Osteocyte (in vitro differentiated cells): ENCODE data around the gene PANK1. TPM values are rescaled to one million over a fixed set of nuclear protein-coding genes. Genes with fewer than 3 reads are reported as not detected.

ENCODE experiments used
- DNase-seq: peaks from one replicate; pipeline ENCODE4 v3.0.0; 2021; ENCODE audit warnings: mixed read lengths; ENCODE audit not compliant: unreplicated experiment; ENCODE audit errors: extremely low spot score
- H3K27ac Mint-ChIP-seq: one replicate; pipeline ENCODE4 v1.8.0; 2021; ENCODE audit warnings: mild to moderate bottlenecking, mixed read lengths; ENCODE audit not compliant: unreplicated experiment
- H3K27me3 Mint-ChIP-seq: one replicate; pipeline ENCODE4 v1.8.0; 2021; ENCODE audit warnings: mixed read lengths; ENCODE audit not compliant: unreplicated experiment
- H3K36me3 Mint-ChIP-seq: one replicate; pipeline ENCODE4 v1.8.0; 2021; ENCODE audit warnings: mixed read lengths; ENCODE audit not compliant: unreplicated experiment
- H3K4me1 Mint-ChIP-seq: one replicate; pipeline ENCODE4 v1.8.0; 2021; ENCODE audit warnings: mixed read lengths; ENCODE audit not compliant: unreplicated experiment
- H3K4me3 Mint-ChIP-seq: one replicate; pipeline ENCODE4 v1.8.0; 2021; ENCODE audit warnings: mild to moderate bottlenecking, moderate library complexity, mixed read lengths; ENCODE audit not compliant: unreplicated experiment
- H3K9me3 Mint-ChIP-seq: one replicate; pipeline ENCODE4 v1.8.0; 2021; ENCODE audit warnings: mixed read lengths; ENCODE audit not compliant: unreplicated experiment
- total RNA-seq: library from RNA; stranded (reverse); gene quantifications from 2 replicates; pipeline ENCODE4 v1.2.1, GENCODE V29; 2021
- TF ChIP-seq, protein P1 (sequence below): fragments of 200-600 bp; sonication (generic); IDR thresholded peaks from 2 replicates; pipeline ENCODE4 v1.5.0; 2021; ENCODE audit warnings: antibody characterized with exemption, mild to moderate bottlenecking, moderate library complexity

PANK1 gene
- total RNA-seq, 1 donor from 2014 or later, result 6.6 TPM

GRCh38 chr10:89648074-89648473 lies 3.0 kb upstream of the PANK1 start:
- no peak for DNase-seq
- no peak overlapping the region for H3K27ac Mint-ChIP-seq
- TF ChIP-seq, protein P1, sequence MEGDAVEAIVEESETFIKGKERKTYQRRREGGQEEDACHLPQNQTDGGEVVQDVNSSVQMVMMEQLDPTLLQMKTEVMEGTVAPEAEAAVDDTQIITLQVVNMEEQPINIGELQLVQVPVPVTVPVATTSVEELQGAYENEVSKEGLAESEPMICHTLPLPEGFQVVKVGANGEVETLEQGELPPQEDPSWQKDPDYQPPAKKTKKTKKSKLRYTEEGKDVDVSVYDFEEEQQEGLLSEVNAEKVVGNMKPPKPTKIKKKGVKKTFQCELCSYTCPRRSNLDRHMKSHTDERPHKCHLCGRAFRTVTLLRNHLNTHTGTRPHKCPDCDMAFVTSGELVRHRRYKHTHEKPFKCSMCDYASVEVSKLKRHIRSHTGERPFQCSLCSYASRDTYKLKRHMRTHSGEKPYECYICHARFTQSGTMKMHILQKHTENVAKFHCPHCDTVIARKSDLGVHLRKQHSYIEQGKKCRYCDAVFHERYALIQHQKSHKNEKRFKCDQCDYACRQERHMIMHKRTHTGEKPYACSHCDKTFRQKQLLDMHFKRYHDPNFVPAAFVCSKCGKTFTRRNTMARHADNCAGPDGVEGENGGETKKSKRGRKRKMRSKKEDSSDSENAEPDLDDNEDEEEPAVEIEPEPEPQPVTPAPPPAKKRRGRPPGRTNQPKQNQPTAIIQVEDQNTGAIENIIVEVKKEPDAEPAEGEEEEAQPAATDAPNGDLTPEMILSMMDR, result no peak
- H3K36me3 Mint-ChIP-seq, result no peaks in the 10 kb centered on the region
- H3K4me1 Mint-ChIP-seq, result peaks cover 13% of the 10 kb centered on the region
- H3K27me3 Mint-ChIP-seq, result no peaks in the 10 kb centered on the region
- no peaks in the 10 kb centered on the region for H3K9me3 Mint-ChIP-seq
- no peak overlapping the region for H3K4me3 Mint-ChIP-seq

DNA sequence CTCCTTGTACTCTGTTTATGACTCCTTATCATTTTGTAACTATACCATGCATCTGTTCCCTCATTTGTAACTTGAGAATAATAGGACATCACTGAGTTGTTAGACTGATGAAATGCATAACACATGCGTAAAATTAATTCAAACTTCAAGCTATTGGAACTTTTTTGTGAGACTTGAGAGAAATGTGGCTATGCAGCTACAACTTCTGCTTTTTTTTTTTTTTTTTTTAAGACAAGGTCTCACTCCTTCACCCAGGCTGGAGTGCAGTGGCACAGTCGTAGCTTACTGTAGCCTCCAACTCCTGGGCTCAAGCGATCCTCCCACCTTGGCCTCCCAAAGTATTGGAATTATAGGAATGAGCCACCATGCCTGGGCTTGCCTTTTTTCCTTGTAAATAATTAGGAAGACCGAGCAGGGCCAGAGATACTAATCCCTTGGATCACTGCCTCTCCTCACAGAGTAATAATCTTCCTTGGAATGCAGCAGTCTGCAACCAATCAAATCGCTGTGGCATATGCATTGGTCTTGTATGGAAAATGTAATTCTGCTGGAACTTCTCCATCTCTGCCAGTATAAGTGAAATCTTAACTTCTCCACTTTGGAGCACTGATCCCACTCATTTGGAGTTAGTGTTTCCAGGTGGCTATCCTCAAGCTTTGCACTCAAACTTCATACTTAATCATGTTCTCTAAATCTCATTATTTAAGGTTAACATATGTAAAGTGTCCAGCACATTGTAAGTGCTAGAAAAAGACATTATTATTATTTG lies 2.0 kb upstream of the PANK1 start:
- H3K9me3 Mint-ChIP-seq, result no peaks in the 10 kb centered on the region
- DNase-seq, result no peak
- H3K36me3 Mint-ChIP-seq, result no peaks in the 10 kb centered on the region
- H3K4me3 Mint-ChIP-seq, result no peak overlapping the region
- H3K4me1 Mint-ChIP-seq, result peaks cover 22% of the 10 kb centered on the region
- H3K27me3 Mint-ChIP-seq, result no peaks in the 10 kb centered on the region
- TF ChIP-seq, protein P1, result no peak
- no peak overlapping the region for H3K27ac Mint-ChIP-seq

GRCh38 chr10:89645742-89646172 lies 715 bp upstream of the PANK1 start:
- H3K36me3 Mint-ChIP-seq, result no peaks in the 10 kb centered on the region
- peak overlapping the region; percentile 91 for H3K4me3 Mint-ChIP-seq
- no peak for DNase-seq
- peaks cover 24% of the 10 kb centered on the region for H3K4me1 Mint-ChIP-seq
- TF ChIP-seq, protein P1, result no peak
- H3K9me3 Mint-ChIP-seq, result no peaks in the 10 kb centered on the region
- no peaks in the 10 kb centered on the region for H3K27me3 Mint-ChIP-seq
- H3K27ac Mint-ChIP-seq, result peak overlapping the region; percentile 93

DNA sequence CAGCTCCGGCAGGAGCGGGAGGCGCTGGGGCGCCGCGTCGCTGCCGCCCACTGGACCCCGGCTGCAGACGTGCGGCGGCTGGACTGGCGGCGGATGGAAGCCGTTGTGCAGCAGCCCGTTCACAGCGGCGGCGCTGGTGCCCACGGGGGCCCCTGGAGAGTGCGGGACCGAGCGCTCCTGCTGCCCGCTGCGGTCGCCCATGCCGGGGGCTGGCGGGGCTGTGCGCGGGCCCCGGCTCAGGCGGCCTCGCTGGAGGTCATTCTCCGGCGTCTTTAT lies 413 bp downstream of the PANK1 start:
- DNase-seq, result no peak
- no peaks in the 10 kb centered on the region for H3K36me3 Mint-ChIP-seq
- H3K4me3 Mint-ChIP-seq, result no peak overlapping the region
- no peaks in the 10 kb centered on the region for H3K9me3 Mint-ChIP-seq
- TF ChIP-seq, protein P1, result no peak
- H3K27me3 Mint-ChIP-seq, result no peaks in the 10 kb centered on the region
- H3K4me1 Mint-ChIP-seq, result peaks cover 28% of the 10 kb centered on the region
- no peak overlapping the region for H3K27ac Mint-ChIP-seq

GRCh38 chr10:89643812-89644690 lies 991 bp downstream of the PANK1 start:
- no peak overlapping the region for H3K27ac Mint-ChIP-seq
- peaks cover 28% of the 10 kb centered on the region for H3K4me1 Mint-ChIP-seq
- TF ChIP-seq, protein P1, result no peak
- DNase-seq, result peak; percentile 85
- H3K9me3 Mint-ChIP-seq, result no peaks in the 10 kb centered on the region
- H3K27me3 Mint-ChIP-seq, result no peaks in the 10 kb centered on the region
- H3K36me3 Mint-ChIP-seq, result no peaks in the 10 kb centered on the region
- H3K4me3 Mint-ChIP-seq, result no peak overlapping the region
